SK-N-SH (cell line): Measurements from ENCODE around the gene GALNT6. TPM values are rescaled to one million over a fixed set of nuclear protein-coding genes. Genes with fewer than 3 reads are reported as not detected.

Source experiments
- CTCF ChIA-PET: fragments of 300-600, 350-600 bp; formaldehyde crosslinking; extraction: SDS; loops from one replicate; lab custom pipeline; 2021; lab: Yijun Ruan, JAX
- POLR2A ChIA-PET: fragments of 350-600 bp; sonication (Branson Sonifier 250); formaldehyde crosslinking; extraction: SDS; loops from one replicate; lab custom pipeline; 2020; ENCODE audit warnings: antibody characterized with exemption, inconsistent platforms; lab: Yijun Ruan, JAX
- DNase-seq: peaks from one replicate; pipeline ENCODE4 v3.0.0; 2012
- H2AFZ ChIP-seq: fragments of 200-600 bp; sonication (generic); 2 replicates; pipeline ENCODE4 v1.8.1; 2016; ENCODE audit warnings: antibody characterized with exemption, mild to moderate bottlenecking, low read depth
- H3F3A ChIP-seq: fragments of 200-600 bp; sonication (generic); replicated peaks from 2 replicates; pipeline ENCODE3; 2016; ENCODE audit warnings: antibody characterized with exemption, mild to moderate bottlenecking; ENCODE audit not compliant: insufficient read depth
- H3K27ac ChIP-seq, 2 experiments: fragments of 200-500 bp in 1 of 2; fragments of 200-600 bp in 1 of 2; sonication (Bioruptor generic) in 1 of 2; sonication (generic), shearing (Covaris generic) in 1 of 2; 2 replicates each; pipeline versions ENCODE4 v1.5.1 to v1.6.1; 2014 to 2016; ENCODE audit warnings: low read depth in 2 of 2, inconsistent platforms in 1 of 2, low read length in 1 of 2, mild to moderate bottlenecking in 1 of 2, mixed read lengths in 1 of 2
- H3K27me3 ChIP-seq: fragments of 200-600 bp; sonication (generic), shearing (Covaris generic); 2 replicates; pipeline ENCODE4 v1.6.1; 2016; ENCODE audit warnings: mixed run types; ENCODE audit not compliant: insufficient read depth
- H3K36me3 ChIP-seq, 2 experiments: fragments of 200-500 bp in 1 of 2; fragments of 200-600 bp in 1 of 2; sonication (Bioruptor generic) in 1 of 2; sonication (generic) in 1 of 2; replicated peaks in 1 of 2; 2 replicates each; pipeline versions ENCODE3 to v1.5.1; 2014 to 2016; ENCODE audit warnings: low read length in 1 of 2, mild to moderate bottlenecking in 1 of 2; ENCODE audit not compliant: insufficient read depth in 2 of 2, control insufficient read depth in 1 of 2
- H3K4me1 ChIP-seq, 2 experiments: fragments of 200-500 bp in 1 of 2; fragments of 200-600 bp in 1 of 2; sonication (Bioruptor generic) in 1 of 2; sonication (generic), shearing (Covaris generic) in 1 of 2; 2 replicates each; pipeline versions ENCODE4 v1.5.1 to v1.6.1; 2014 to 2016; ENCODE audit warnings: low read depth in 1 of 2, low read length in 1 of 2, mixed run types in 1 of 2; ENCODE audit not compliant: insufficient read depth in 2 of 2, control insufficient read depth in 1 of 2
- H3K4me2 ChIP-seq: fragments of 200-600 bp; sonication (generic), shearing (Covaris generic); 2 replicates; pipeline ENCODE4 v1.6.1; 2017; ENCODE audit warnings: mixed run types
- H3K4me3 ChIP-seq, 2 experiments: fragments of 200-500 bp in 1 of 2; fragments of 200-600 bp in 1 of 2; sonication (Bioruptor generic) in 1 of 2; sonication (generic), shearing (Covaris generic) in 1 of 2; 2 replicates each; pipeline versions ENCODE4 v1.5.1 to v1.8.1; 2014 to 2016; ENCODE audit warnings: low read depth in 2 of 2, inconsistent platforms in 1 of 2, low read length in 1 of 2, mild to moderate bottlenecking in 1 of 2, mixed read lengths in 1 of 2, moderate library complexity in 1 of 2
- H3K79me2 ChIP-seq: fragments of 200-600 bp; sonication (generic); 2 replicates; pipeline ENCODE4 v1.8.1; 2017; ENCODE audit warnings: mild to moderate bottlenecking; ENCODE audit not compliant: insufficient read depth
- H3K9ac ChIP-seq: fragments of 200-600 bp; sonication (generic); 2 replicates; pipeline ENCODE4 v1.6.1; 2017; ENCODE audit warnings: mixed run types
- H3K9me2 ChIP-seq: fragments of 200-600 bp; sonication (generic); 2 replicates; pipeline ENCODE4 v1.6.1; 2017; ENCODE audit warnings: mixed run types
- H3K9me3 ChIP-seq: fragments of 200-600 bp; sonication (generic); 2 replicates; pipeline ENCODE4 v1.6.1; 2017; ENCODE audit warnings: mixed run types, mild to moderate bottlenecking, moderate library complexity
- H4K20me1 ChIP-seq: fragments of 200-600 bp; sonication (generic); 2 replicates; pipeline ENCODE4 v1.6.1; 2017; ENCODE audit warnings: mild to moderate bottlenecking, mixed run types; ENCODE audit not compliant: insufficient read depth
- CHD2 ChIP-seq: fragments of 150-350 bp; IDR thresholded peaks from 2 replicates; pipeline ENCODE4 v1.6.1; 2018; ENCODE audit warnings: low read length; ENCODE audit not compliant: partially characterized antibody
- FOXM1 ChIP-seq: IDR thresholded peaks from 2 replicates; pipeline ENCODE4 v1.4.0; 2012; ENCODE audit warnings: low read depth, mild to moderate bottlenecking
- RCOR1 ChIP-seq: fragments of 150-350 bp; IDR thresholded peaks from 2 replicates; pipeline ENCODE4 v1.6.1; 2017; ENCODE audit warnings: antibody characterized with exemption, low read length
- WGBS: methylation state at CpG from one replicate; pipeline ENCODE4 v1.1.6; 2017; ENCODE audit warnings: low lambda C conversion rate; 5-methylcytosine and 5-hydroxymethylcytosine counted together
- polyA plus RNA-seq, 3 experiments: library from polyadenylated mRNA; depleted of rRNA; stranded (reverse); fragments of >200 nt; gene quantifications; 2 replicates each; pipeline ENCODE4 v1.2.3, GENCODE V29; 2012
- TF ChIP-seq, protein P1 (sequence below): IDR thresholded peaks from 2 replicates; pipeline ENCODE4 v1.4.0; 2012; ENCODE audit warnings: low read depth, borderline replicate concordance
- TF ChIP-seq, protein P2 (sequence below): IDR thresholded peaks from 2 replicates; pipeline ENCODE4 v1.4.0; 2012; ENCODE audit warnings: low read depth, borderline replicate concordance
- TF ChIP-seq, protein P3 (sequence below): fragments of 150-350 bp; IDR thresholded peaks from 2 replicates; pipeline ENCODE4 v1.6.1; 2016; ENCODE audit warnings: mild to moderate bottlenecking, low read depth, low read length
- TF ChIP-seq, protein P4 (sequence below): fragments of 200-600 bp; sonication (generic); IDR thresholded peaks from 2 replicates; pipeline ENCODE4 v1.6.1; 2017; ENCODE audit warnings: antibody characterized with exemption, mild to moderate bottlenecking, moderate library complexity

GALNT6 gene
- polyA plus RNA-seq, 1 of the 3 experiments (the other 2 are of a cell fraction), result 0.74 TPM

DNA sequence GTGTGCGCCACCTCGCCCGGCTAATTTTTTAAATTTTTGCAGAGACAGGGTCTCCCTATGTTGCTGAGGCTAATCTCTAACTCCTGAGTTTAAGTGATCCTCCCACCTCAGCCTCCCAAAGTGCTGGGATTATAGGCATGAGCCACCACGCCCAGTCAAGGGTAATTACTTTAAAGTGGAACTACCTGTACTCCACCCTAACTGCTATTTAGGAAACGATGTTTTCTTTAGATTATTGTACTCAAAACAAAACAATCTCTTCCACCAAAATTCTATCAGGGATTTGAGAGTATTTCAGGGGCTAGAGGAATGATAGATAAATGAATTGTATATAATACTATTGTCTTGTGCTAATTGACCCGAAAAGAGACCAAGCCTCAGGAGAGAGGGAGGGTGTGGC is 57.7 kb downstream of the GALNT6 start:
- POLR2A ChIA-PET, result interaction anchor here (0.7 kb wide), 1 partner anchor 16 kb away, joined by 4 read pairs; no protein-coding TSS in a partner anchor
- CTCF ChIA-PET, result interaction anchor here (4.1 kb wide), 1 partner anchor 8 kb away, joined by 26 read pairs; no protein-coding TSS in a partner anchor
- DNase-seq, result no peak

DNA sequence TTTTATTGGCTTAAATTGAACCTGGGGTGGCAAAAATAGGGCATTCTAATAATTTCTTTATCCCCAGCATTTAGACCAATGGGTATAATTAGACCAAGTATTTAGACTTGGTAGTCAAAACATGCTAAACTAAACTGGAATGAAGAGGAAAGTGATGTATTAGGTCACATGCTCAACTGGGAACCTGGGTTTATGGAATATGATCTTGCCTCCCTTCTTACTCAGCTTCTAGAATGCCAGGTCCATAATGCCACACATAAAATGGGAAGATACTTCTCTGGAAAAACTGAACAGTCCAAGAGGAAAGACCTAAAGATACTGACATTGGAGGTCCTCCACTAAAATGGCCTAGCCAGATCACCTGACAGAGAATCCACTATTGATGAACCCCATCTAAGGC is 61.0 kb downstream of the GALNT6 start:
- H3K4me3 ChIP-seq, result no peak overlapping the region
- H3K27ac ChIP-seq, result no peak overlapping the region
- H4K20me1 ChIP-seq, result no peaks in the 10 kb centered on the region
- ChIA-PET POLR2A (no interaction called here), CTCF (interaction anchor here (2.3 to 4.1 kb wide), 2 partner anchors 11 to 60 kb away, joined by 8 to 26 read pairs; partner anchors contain the start of gene SMAGP)
- no peaks in the 10 kb centered on the region for H3K9me3 ChIP-seq
- H3K9me2 ChIP-seq, result no peaks in the 10 kb centered on the region
- H3F3A ChIP-seq, result no peaks in the 10 kb centered on the region
- no peak for DNase-seq
- H3K27me3 ChIP-seq, result no peaks in the 10 kb centered on the region
- no peaks in the 10 kb centered on the region for H3K79me2 ChIP-seq
- TF ChIP-seq, protein P1, sequence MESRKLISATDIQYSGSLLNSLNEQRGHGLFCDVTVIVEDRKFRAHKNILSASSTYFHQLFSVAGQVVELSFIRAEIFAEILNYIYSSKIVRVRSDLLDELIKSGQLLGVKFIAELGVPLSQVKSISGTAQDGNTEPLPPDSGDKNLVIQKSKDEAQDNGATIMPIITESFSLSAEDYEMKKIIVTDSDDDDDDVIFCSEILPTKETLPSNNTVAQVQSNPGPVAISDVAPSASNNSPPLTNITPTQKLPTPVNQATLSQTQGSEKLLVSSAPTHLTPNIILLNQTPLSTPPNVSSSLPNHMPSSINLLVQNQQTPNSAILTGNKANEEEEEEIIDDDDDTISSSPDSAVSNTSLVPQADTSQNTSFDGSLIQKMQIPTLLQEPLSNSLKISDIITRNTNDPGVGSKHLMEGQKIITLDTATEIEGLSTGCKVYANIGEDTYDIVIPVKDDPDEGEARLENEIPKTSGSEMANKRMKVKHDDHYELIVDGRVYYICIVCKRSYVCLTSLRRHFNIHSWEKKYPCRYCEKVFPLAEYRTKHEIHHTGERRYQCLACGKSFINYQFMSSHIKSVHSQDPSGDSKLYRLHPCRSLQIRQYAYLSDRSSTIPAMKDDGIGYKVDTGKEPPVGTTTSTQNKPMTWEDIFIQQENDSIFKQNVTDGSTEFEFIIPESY, result no peak
- TF ChIP-seq, protein P2, sequence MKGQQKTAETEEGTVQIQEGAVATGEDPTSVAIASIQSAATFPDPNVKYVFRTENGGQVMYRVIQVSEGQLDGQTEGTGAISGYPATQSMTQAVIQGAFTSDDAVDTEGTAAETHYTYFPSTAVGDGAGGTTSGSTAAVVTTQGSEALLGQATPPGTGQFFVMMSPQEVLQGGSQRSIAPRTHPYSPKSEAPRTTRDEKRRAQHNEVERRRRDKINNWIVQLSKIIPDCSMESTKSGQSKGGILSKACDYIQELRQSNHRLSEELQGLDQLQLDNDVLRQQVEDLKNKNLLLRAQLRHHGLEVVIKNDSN, result 0 out of 2 replicates have a peak, but pooled peaks have one; percentile 6
- TF ChIP-seq, all 33 proteins: peak for 1
- no peak overlapping the region for H3K4me2 ChIP-seq
- H3K36me3 ChIP-seq, result no peaks in the 10 kb centered on the region
- H2AFZ ChIP-seq, result peak overlapping the region; percentile 59; the same call in 1 of the 2 replicates
- H3K4me1 ChIP-seq, result no peaks in the 10 kb centered on the region
- no peak overlapping the region for H3K9ac ChIP-seq

More for the DNA sequence above, 57.7 kb downstream of the GALNT6 start:
- no peaks in the 10 kb centered on the region for H4K20me1 ChIP-seq
- no peak overlapping the region for H3K9ac ChIP-seq
- H3K4me1 ChIP-seq, result no peaks in the 10 kb centered on the region
- H3K9me3 ChIP-seq, result no peaks in the 10 kb centered on the region
- H3K27ac ChIP-seq, result no peak overlapping the region
- H3K4me2 ChIP-seq, result no peak overlapping the region
- H2AFZ ChIP-seq, result no peak overlapping the region
- H3K4me3 ChIP-seq, result no peak overlapping the region
- H3K27me3 ChIP-seq, result no peaks in the 10 kb centered on the region
- H3K9me2 ChIP-seq, result no peaks in the 10 kb centered on the region
- 74% methylated on average over 6 of the region's 6 CpGs for WGBS
- no peaks in the 10 kb centered on the region for H3K36me3 ChIP-seq
- H3F3A ChIP-seq, result no peaks in the 10 kb centered on the region
- no peaks in the 10 kb centered on the region for H3K79me2 ChIP-seq
- TF ChIP-seq, protein P3, sequence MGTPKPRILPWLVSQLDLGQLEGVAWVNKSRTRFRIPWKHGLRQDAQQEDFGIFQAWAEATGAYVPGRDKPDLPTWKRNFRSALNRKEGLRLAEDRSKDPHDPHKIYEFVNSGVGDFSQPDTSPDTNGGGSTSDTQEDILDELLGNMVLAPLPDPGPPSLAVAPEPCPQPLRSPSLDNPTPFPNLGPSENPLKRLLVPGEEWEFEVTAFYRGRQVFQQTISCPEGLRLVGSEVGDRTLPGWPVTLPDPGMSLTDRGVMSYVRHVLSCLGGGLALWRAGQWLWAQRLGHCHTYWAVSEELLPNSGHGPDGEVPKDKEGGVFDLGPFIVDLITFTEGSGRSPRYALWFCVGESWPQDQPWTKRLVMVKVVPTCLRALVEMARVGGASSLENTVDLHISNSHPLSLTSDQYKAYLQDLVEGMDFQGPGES, result no peak
- TF ChIP-seq CHD2 (no peak), FOXM1 (no peak), RCOR1 (no peak)
- TF ChIP-seq, protein P4, sequence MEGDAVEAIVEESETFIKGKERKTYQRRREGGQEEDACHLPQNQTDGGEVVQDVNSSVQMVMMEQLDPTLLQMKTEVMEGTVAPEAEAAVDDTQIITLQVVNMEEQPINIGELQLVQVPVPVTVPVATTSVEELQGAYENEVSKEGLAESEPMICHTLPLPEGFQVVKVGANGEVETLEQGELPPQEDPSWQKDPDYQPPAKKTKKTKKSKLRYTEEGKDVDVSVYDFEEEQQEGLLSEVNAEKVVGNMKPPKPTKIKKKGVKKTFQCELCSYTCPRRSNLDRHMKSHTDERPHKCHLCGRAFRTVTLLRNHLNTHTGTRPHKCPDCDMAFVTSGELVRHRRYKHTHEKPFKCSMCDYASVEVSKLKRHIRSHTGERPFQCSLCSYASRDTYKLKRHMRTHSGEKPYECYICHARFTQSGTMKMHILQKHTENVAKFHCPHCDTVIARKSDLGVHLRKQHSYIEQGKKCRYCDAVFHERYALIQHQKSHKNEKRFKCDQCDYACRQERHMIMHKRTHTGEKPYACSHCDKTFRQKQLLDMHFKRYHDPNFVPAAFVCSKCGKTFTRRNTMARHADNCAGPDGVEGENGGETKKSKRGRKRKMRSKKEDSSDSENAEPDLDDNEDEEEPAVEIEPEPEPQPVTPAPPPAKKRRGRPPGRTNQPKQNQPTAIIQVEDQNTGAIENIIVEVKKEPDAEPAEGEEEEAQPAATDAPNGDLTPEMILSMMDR, result no peak
- TF ChIP-seq, protein P1, result no peak
